NK-92 treated with Interleukin-12 subunit alpha and Interleukin-12 subunit beta, amount 100 ng/mL, for 24 hours (cell line): Measurements from ENCODE around the gene SLCO2B1.
A peak's percentile ranks its signal among the peaks of the same experiment; 100 is the strongest.

ENCODE experiments used
- DNase-seq: peaks from one replicate; lab custom pipeline; 2025; lab: John Stamatoyannopoulos, UW

SLCO2B1 gene

DNA sequence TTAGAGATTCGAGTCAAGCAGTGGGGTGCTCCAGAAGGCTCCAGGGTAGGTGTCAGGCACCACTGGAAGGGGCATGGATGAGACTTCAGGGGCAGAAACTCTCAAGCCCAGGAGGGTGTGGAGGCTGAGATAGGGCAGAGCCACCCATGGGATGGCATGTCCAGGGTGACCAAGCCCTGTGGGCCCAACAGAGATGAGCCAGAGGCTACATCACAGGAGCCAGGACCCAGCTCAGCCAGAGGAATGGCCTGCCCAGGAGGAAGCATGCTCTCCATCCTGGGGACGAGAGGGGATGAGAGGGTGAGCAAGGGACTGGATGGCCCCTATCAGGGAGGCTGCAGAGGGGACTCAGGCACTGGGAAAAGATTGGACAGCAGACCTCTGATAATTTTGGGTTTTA is 42.8 kb downstream of the SLCO2B1 start:
- DNase-seq, result no peak

DNA sequence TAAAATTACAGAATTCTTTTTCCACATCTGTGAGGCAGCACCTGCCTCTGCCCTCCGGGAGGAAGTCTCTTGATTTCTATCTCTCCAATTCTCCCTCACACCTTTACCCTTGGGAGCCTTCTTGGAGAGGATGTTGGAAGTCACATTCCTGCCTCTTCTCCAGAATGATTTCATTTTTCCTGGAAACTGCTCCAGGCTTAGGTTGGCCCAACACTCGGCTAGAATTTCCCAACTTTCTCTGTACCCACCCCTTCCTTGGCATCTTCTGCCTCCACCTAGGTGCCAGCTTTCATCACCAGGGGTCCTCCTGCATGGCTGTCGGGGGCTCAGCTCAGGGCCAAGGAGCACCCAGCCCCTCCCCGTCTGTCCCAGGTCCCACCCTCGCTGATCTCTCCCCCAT is 43.2 kb downstream of the SLCO2B1 start:
- no peak for DNase-seq

DNA sequence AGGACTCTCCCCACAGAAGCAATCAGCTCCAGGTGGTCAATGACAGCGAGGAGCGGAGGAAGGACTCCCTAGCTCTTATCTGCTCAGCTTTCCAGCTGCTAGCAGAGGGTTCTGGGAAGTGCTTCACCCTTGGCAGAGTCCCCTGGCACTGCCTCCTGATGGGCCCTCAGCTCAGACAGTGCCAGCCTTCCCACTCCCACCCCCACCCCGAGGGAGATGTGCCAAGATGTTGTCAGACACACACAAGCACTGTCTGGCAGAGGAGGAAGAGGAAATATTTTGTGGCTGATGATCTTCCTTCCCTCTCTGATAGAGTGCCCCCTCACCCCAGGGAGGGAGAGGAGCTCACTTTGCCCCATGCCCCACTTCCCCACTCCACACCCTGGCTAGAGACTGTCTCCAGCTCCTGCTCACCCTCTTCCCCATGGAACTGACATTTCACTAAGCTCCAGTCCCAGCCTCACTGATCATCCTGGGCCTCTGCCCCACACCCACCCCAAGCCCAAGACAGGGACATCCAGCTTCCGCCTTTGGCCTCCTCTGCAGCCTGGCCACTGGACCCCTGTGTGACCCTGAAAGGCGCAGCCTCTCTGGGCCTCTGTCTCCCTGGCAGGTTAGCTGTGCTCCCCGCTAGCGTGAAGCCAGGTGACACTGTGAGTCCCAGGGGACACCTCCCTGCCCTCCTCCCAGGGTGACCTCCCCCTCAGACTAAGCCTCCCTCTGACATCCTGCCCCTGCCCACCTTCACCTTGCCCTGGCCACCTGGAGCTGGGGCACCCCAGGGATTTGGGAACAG is 44.5 kb downstream of the SLCO2B1 start:
- DNase-seq, result no peak

DNA sequence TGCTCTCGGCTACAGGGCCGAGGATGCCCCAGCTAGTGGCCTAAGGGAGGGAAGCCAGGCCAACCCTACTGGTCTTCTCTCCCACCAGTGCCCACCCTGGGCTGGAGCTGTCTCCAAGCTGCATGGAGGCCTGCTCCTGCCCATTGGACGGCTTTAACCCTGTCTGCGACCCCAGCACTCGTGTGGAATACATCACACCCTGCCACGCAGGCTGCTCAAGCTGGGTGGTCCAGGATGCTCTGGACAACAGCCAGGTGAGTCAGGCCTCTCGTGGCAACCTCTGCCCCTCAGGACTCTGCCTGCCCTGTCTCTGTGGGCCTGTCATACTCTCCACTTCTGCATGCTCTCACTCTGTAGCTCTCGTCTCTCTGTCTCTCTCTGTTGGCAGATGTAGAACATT is 45.5 kb downstream of the SLCO2B1 start:
- DNase-seq, result no peak

DNA sequence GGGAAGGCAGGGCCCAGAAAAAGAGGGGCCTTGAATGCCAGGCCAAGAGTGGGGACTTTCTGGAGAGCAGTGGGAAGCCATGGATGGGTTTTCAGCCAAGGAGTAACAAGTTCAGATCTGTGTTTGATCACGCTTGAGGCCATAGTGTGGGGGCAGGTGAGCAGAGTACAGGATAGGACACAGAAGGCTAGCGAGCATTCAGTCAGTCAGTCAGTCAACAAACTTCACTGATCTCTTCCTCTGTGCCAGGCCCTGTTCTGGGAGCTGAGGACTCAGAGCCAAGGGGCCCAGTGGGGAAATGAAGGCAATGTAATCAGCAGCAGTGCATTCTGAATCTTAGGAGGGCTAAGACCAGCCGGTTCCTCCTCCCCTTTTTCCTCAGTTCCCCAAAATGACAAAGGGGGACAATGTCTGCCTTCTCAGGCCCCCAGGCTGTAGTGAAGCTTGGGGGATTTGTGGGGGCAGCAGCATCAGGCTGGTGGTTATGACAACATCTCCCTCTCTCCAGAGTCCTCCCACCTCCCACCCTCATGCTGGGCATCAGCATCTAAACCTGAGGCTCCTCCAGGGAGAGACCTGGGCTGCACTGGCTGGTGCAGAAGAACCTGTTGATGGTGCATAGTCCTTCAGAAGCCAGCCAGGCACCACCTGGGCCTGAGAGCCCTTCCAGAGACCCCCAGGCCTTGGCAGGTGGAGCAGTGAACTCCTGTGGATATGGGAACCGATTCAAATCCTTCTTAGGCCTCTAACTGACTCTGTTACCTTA is 46.8 kb downstream of the SLCO2B1 start:
- DNase-seq, result no peak

DNA sequence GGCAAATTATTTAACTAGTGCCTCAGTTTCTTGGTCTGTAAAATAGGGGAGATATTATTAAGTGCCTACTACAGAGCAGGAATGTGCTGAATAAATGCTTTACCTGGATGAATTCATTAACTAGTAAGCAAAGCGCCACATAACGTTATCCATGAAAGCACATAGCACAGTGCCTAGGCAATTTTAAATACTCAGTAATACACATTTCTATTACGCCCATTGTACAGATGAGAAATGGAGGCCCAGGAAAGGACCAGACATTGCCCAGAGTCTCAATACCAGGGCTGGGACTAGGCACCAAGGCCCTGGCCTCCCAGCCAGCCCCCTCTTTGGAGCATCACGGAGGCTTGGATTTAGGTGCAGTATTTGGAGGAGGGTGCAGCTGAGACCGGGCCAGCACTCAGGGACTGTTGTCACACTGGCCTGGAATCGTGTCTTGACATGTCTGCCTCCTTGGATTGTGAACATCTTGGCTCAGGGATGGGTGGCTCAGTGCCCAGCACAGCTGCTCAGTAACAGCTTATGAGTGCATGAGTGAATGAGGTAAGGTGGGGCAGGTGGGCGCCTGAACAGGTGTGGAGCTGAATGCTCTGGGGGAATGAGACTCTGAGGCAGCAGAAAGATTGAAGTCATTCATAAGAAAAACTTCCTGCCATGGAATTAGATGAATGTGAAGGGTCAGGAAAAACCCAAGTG is 47.5 kb downstream of the SLCO2B1 start:
- DNase-seq, result no peak

DNA sequence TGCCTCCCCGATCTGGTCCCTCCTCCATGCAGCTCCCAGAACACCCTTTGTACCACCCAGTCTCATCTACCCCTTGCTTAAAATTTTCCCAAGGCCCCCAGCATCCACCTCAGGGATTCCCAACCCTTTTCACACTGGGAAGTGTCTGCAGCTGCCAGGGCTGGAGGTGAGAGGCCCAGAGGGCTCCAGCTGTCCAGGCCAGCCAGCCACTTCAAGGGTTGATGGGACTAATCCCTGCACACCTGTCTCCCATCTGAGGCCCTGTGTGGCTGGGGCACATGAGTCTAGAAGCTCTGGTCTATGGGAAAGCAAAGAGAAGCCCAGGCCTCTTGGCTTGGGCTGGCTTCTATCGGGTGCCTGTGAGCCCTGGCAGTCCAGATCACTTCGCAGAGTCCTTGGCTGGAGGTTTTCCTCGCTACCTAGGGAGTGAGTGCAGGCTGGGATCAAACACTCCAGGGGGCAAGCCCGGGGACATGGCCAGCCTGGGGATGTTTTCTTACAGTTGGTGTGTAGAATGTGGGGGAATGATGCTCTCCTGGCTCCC is 48.6 kb downstream of the SLCO2B1 start:
- no peak for DNase-seq

DNA sequence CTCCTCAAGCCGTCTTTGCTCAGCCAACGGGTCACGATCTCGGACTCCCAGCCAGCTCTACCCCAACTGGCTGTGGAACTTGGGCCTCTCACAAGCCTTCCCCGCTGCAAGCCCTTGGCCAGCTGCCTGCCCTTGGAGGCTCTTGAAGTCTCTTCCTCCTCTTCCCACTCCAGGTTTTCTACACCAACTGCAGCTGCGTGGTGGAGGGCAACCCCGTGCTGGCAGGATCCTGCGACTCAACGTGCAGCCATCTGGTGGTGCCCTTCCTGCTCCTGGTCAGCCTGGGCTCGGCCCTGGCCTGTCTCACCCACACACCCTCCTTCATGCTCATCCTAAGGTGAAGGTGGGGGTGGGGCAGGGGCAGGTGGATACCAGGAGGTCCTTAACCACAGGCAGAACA is 49.1 kb downstream of the SLCO2B1 start:
- DNase-seq, result no peak

DNA sequence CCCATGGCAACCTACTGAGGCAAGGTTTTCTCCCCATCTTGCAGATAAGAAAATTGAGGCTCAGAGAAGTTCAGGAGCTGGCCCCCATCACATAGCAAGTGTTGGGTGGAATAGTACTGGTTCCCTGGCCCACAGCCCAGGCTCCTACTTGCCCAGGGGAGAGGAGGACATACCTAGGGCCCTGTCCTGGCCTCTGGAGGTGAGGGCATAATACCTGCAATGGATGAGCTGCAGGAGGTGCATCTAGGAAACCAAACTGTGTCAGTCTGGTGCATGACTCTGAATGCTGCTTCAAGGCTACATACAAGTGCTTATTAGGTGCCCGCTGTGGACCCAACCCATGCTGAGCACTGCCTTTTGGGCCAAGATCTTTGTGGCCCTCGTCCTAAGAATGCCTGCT is 49.6 kb downstream of the SLCO2B1 start:
- no peak for DNase-seq

DNA sequence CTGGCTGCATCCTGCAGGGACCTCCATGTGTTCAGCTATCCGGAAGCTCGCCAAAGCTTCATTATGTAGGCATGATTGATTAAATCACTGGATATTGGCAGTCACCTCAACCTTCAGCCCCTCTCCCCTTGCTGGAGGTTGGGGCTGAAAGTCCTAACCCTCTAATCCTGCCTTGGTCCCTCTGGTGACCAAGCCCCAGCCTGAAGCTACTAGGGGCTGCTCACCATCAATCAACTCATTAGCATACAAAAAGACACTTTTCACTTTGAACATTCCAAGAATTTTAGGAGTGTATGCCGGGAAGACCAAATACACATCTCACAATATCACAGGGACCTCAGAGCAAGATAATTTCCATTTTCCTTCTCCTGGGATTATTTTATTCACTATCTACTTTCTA is 50.9 kb downstream of the SLCO2B1 start:
- DNase-seq, result no peak

DNA sequence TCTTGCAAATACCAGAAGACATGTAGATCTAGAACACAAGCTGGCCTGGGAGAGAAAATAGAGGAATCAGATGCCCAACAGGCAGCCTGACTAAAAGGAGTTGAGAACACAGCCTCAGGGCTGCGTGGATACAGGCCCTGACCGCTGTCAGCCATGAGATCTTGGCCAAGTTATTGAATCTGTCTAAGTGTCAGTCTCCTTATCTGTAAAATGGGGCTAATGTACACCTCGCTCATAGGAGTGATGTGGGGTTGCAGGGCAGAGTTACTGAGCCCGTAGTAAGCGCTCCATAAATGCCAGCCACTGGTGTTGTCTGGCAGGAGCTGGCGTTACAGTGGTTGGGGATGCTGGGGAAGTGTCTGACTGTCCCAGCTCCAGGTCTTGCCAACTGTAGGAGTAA is 51.3 kb downstream of the SLCO2B1 start:
- DNase-seq, result no peak

DNA sequence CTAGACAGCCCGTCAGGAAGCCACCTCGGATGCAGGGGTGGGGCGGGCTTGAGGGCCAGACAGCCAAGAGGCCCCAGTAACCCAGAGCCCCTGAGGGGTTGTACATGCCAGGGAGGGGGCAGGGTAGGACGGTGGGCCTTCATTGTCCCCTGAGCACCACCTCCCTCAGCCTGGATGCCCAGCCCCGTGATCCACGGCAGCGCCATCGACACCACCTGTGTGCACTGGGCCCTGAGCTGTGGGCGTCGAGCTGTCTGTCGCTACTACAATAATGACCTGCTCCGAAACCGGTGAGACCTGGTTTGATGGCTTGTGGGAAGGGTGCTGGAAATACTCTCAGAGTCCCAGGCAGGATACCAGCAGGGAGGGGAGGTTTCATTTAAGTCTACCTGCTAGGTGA is 52.2 kb downstream of the SLCO2B1 start:
- no peak for DNase-seq

DNA sequence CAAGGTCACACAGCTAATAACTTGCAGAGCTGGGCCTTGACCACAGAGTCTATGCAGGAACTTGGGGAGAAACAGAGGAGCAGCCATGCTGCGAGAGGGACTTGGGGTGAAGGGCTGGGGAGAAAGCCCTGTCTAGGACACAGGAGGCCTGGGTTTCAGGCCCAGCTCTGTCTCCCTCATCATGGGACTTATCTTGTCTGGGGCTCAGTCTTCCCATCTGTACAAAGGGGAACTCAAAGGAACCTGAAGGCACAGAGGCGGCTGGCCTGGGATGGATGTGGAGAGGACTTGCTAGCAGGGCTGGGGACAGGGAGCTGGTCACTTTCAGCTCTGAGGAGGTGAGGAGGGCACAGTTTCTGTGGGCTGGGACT is 52.7 kb downstream of the SLCO2B1 start:
- DNase-seq, result no peak

DNA sequence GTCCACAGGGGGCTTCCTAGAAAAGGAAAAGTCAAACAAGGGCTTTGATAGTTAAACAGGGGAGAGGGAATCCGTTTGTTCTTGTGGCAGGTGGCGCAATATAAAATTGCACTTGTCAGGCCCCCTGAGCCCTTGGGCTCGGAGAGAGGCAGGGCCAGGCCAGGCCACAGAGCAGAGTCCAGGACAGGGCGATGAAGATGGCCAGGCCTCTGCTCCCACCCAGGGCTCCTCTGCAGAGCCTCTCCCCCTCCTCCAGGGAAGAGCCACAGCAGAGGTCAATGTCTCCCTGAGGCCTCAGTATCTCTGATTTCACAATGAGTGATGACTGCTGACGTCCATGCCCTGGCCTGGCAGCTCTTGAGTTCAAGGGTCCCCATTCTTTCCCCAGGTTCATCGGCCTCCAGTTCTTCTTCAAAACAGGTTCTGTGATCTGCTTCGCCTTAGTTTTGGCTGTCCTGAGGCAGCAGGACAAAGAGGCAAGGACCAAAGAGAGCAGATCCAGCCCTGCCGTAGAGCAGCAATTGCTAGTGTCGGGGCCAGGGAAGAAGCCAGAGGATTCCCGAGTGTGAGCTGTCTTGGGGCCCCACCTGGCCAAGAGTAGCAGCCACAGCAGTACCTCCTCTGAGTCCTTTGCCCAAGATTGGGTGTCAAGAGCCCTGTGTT is 53.2 kb downstream of the SLCO2B1 start:
- no peak for DNase-seq

DNA sequence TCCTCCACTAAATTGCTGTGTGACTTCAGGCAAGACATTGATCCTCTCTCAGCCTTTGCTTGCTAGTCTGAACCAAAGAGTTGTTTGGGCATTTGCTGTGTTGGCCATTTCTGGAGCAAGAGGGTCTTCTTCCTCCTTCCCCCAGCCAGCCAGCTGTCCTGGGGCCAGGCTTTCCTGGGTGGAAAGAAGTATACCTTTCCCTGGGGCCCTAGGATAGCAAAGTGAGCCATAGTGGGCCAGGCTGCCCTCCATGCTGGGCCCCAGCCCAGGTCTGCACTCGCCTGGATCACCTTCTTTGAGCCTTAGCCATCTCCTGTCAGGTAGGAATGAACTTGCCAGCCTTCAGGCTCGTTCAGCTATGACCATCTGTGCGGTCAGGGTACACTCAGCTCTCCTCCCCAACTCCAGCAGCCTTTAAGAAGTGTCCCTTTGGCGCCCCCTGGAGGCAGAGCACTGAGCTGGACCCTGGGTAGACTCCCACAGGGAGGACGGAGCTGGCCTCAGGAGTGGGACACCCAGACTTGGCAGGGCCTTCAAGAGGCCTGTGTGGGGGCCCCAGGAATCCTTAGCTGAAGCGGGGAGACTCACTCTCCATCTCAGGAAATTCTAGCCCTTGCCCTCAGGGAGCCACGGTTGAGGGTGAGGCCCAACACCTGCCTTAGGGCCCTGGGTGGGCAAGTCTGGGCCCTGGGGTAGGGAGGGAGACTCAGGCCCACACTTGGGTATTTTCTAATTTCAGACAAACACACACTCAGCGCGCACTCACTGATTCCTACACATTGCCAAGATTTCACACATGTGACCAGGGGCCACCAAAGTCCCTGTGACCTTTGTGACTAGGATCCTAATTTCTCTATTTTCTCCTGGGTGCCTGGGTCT is 54.0 kb downstream of the SLCO2B1 start:
- peak; percentile 70 for DNase-seq

DNA sequence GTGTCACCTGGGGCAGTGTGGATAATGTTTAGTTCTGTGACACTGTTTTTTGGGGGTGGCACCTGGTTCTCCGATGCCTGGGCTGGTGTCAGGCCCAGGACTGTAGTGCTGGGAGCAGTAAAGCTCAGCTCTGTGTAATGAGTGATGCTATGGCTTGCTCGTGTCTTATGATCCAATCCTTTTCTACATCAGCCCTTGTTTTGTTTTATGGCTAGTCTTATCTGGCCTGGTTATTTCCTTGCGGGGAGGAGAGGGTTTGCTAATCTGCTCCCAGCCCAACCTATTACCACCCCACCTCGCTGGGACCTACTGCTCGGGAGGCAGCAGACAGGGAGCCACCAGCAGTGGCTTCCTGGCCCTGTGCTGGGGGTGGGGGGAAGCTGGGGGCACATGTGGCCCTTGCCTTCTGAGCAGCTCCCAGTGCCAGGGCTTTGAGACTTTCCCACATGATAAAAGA is 54.7 kb downstream of the SLCO2B1 start:
- no peak for DNase-seq

DNA sequence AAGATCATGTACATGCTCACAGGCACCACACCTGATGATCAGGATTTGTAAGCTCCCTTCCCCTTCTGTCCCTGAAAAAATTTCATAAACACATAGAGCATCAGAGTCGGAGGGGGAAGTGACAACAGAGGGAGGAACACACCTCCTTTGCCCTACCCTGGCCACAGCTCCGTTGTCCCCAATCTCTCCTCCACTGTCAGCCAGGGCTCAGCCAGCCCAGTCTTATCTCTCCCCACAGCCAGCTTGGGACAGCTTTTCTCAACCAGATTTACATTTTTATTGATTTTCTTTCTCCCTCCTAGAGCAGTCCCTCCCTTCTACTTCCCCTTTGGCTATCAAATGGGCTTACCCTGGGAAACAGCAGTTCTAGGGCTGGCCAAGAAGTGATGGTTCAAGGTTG is 57.5 kb downstream of the SLCO2B1 start:
- DNase-seq, result no peak

DNA sequence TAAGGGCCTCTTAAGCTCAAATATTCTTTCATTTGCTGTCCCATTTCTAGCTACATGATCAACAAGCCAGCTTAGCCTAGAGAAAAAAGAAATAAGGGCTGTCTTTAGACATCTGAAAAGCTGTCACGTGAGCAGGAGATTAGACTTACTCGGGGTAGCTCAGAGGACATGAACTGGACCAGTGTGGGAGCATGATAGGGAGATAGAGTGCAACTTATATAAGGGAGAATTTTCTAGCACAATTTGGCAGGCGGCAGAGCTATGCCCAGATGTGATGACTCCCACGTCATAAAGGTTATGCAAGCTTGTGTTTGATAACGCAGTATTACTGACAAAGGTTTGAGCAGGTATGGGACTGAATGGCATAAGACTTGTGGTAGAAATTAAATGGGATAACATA is 61.5 kb downstream of the SLCO2B1 start:
- DNase-seq, result no peak

DNA sequence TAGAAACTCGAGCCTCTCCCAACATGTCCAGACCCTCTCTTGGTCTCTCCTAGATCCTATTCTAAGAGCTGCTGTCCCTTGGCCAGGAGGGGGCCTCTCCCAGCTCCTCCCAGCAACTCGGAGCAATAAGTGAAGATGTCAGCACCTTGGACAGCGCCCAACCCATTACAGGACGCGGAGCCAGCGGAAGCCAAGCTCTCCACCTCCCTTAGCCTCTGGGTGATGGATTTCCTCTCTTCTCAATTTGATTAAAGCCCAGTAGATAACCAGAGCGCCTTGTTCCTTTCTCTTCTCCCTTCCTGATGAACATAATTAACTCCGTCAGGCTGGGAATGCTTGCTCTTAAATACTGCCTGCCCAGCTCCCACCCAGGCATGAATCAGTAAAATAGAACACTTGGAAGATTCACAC is 63.5 kb downstream of the SLCO2B1 start:
- DNase-seq, result no peak

DNA sequence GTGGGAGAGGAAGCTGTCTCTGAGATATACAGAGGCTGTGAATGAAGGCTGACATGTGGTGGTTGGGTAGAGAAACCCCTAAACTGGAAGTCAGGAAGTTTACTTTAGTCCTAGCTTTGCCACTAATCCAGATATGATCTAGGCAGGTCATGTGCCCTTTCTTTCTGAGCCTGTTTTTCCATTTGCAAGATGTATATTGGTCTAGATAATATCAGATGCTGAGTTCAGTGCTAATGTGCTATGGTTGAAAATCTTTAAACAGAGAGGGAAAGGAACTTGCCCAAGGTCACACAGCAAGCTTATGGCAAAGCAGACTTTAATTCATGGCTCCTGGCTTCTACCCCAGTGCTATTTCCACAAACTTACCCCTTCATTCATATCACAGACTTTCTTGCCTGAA is 63.9 kb downstream of the SLCO2B1 start:
- no peak for DNase-seq

DNA sequence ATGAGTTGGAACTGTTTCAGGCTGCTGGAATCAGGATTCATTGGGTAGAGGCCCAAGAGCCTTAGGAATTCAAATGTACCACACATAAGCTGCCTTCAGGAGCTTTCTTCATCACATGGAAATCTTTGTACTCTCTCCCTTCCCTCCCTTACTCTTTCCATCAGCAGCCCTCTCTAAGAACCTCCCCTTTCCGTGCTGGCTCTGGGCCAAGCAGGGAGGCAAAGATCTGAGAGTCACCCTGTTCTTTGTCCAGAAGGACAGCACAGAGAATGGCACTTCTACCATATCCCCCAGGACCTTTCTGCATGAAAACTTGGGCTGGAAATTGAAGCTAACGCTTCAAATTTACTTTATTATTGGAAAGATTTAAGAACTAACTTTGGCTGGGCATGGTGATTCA is 69.0 kb downstream of the SLCO2B1 start:
- DNase-seq, result no peak
